Activated naive CD8-positive, alpha-beta T cell treated with anti-CD3 and anti-CD28 coated beads, Interleukin-2, amount 50 U/mL, for 16 hours (primary cell): ENCODE measurements around the gene RPL41.
"Not testable (repeated sequence)": the region's sequence is repeated elsewhere in the genome, so short reads cannot be mapped to it uniquely, and the experiment has no call there.

ENCODE experiments used
- DNase-seq: peaks from one replicate; pipeline ENCODE4 v3.0.0-alpha.2; 2020; ENCODE audit warnings: low read depth, low spot score

RPL41 gene

GRCh38 chr12:56154818-56155217 lies 38.4 kb downstream of the RPL41 start:
- no peak for DNase-seq

DNA sequence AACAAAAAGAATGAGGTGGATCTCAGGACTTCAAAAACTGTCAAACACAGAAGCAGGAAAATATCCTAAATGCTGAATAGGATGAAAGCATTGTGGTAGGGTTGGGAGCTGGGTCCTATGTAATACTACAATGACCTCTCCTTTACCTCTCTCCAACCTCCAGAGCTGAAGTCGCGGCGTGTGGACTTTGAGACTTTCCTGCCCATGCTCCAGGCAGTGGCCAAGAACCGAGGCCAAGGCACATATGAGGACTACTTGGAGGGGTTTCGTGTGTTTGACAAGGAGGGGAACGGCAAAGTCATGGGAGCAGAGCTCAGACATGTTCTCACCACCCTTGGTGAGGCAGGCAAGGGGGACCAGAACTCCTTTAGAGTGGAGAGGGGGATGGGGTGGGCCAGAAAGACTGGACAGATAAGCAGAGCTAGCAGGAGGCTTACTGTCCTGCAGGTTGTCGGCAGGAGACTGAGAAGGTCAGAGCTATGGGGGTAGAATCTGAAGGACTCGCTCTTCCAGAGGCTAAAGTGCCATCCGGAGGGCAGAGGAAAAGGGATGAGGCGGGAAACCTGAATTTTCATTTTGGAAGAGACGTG lies 38.9 kb downstream of the RPL41 start:
- no peak for DNase-seq

- DNase-seq: not testable (repeated sequence)
Measured at GRCh38 chr12:56156464-56157200, 40.2 kb downstream of the RPL41 start.

DNA sequence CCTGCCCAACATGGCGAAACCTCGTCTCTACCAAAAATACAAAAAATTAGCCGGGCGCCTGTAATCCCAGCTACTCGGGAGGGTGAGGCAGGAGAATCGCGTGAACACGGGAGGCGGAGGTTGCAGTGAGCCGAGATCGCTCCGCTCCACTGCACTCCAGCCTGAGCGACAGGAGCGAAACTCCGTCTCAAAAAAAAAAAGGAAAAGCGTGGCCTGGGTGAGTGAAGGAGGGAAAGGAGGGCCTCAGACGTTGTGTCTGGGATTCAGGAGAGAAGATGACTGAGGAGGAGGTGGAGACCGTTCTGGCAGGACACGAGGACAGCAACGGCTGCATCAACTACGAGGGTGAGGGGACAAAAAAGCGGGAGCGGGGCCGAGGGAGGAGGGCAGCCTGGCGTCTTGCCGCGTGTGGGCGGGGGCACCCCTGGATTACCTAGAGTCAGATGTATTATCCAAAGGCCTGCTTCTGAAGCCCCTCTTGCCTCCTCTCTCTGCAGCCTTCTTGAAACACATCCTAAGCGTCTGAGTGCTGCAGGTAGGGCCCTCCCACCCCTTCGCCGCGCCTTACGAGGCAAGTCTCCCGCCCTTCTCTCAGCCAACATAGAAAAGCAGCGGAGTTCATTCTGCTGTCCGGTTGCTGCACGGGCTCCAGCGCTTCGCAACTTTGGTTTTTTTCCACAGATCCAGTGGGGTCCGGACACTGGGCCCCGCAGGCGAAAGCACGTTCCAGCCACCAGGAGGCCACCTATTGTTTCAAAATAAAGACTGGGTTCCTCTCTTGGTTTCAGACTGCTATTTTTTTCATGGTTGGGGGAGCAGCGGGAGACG lies 41.0 kb downstream of the RPL41 start:
- DNase-seq: peak; percentile 15

DNA sequence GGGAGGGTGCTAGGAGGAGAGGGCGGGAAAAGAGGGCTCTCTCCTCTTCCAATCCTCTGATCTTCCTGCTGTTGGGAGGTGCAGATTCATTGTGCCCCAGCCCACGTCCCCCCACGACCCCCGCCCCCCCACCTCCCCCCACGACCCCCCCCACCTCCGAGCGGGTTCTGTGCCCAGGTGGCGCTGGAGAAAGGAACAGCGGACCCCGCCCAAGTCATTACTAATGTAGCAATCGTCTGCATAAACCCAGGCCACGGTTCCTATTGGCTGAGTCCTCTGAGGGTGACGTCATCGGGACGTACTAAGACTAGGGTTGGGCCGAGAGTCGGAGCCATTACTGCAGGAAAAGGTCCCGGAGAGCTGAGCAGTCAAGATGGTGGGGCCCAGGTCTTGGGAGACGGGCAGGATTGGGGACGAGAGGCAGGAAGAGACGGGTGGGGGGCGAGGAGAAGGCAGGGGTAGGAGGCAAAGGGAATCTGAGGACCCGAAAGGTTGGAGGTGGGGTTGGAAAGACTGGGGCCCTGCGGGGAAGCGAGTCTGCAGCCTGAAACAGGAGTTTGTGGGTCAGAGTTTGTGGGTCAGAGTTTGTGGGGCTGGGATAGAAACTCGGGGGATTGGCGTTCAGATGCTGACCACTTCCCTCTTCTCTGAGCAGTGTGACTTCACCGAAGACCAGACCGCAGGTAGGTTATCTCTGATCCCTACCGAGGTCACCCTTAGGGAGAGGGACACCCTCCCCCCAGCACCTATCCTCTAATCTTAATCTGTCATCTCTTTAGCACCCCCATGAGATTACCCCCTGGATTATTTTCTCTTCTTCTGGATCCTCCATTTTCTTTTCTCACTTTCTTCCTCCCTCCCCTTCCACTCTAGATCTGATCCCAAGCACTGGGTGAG lies 41.8 kb downstream of the RPL41 start, which contains the start of gene MYL6:
TSS of gene MYL6 (plus strand) at position 331 of the 897 bp plus-strand sequence. CDS start at position 374, 43 bp downstream.
- peak; percentile 84 for DNase-seq

DNA sequence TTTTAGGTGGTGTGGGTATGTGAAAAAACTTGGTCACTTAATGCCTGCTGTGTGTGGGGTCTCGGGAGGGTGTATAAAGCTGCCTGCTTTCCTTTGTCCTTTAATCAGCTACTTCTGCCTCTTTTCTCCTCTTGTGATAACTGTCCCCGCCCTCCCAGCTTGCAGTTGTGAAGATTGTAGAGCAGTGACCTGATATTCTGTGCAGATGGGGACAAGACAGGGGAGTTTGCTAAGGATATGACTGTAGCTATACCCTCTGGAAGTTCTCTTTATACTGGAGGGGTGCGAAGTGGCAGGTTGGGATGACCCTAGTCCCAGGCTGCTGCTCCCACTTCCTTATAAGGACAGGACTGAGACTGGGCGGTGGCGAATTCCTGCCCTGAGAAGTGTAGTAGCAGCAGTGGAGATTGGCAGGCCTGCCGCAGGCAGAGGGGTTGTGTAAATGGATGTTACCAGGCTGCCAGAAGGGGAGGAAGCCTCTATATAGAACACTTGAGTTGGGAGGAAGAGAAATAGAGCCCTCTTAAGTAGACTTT lies 42.6 kb downstream of the RPL41 start:
- no peak for DNase-seq

- no peak for DNase-seq
Measured at GRCh38 chr12:56159482-56160192, 43.2 kb downstream of the RPL41 start.

DNA sequence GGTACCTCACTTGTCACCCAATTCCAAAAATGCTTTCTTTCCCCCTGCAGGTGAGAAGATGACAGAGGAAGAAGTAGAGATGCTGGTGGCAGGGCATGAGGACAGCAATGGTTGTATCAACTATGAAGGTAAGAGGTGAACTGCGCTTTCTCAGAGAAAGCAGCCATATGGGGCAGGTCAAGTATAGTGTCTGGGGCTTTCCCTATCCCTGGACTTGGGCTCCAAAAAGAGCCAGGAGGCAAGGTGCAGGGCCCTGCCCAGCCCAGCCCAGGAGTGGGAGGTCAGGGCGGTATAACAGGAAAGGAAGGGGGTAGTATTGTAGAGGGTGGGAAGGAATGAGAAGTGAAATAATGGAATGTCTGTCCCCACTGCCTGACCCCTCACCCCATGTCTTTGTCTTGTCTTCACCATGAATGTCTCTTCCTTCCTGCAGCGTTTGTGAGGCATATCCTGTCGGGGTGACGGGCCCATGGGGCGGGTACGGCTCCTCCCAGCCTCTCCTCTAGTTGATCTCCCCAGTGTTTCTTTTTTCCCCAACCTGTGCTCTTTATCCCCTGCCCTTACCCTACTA lies 43.8 kb downstream of the RPL41 start:
- DNase-seq: no peak

- no peak for DNase-seq
Measured at GRCh38 chr12:56160894-56161689, 44.7 kb downstream of the RPL41 start.

DNA sequence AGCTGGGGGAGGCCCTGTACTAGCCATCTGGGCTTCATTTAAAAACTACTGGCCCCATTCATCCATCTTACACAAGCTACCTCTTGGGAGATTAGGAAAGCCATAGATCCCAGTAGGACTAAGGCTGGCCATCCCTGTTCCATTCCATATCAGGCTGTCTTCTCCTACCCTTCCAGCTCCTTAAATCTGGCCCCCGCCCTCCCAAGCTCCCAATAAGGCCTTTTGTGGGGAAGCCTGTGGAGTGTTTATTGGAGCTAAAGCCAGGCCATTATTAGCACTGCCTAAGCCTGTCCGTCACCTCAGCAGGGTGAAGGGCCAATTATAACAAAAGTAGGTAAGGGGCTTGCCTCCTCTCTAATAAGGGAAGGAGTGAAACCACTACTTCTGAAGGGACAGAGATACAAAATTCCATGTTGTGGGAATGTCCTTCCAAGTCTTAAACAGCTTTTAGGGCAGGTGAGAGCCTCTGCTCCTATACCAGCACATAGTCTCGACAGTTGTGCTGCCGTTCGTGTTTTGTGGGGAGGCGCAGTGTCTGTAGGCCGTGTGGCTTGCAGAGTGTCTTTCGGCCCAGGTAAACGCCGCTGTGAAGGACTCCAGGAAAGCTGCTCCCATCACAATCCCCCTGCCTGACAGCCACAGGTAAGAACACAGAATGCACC lies 45.4 kb downstream of the RPL41 start:
- no peak for DNase-seq

GRCh38 chr12:56162468-56163290 lies 46.2 kb downstream of the RPL41 start:
- DNase-seq: no peak

- no peak for DNase-seq
Measured at GRCh38 chr12:56163533-56164344, 47.3 kb downstream of the RPL41 start.

- no peak for DNase-seq
Measured at GRCh38 chr12:56164345-56164729, 47.9 kb downstream of the RPL41 start.

DNA sequence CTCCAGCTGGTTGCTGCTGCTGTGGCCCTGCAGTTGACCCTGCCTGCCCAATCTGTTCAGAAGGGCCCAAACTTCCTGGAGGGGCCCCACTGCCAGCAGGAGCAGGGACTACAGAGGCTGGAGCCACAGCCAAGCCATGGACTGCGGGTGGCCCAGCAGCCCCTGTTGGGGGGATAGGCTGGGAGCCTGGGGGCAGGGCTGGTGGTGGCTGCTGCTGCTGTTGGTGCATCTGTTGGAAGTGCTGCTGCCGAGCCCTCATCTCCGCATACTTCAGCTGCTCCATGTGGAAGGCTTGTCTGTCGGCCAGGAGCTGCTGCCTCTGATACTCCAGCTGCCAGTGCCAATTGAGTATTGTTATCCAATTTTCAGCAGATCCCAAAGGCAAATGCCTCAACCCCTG lies 48.9 kb downstream of the RPL41 start:
- DNase-seq: no peak
